GM19397 (cell line): ENCODE data around the gene CDH15.
"Not testable (repeated sequence)": the region's sequence is repeated elsewhere in the genome, so short reads cannot be mapped to it uniquely, and the experiment has no call there.

Source experiments
- ATAC-seq: cut with Tn5 transposase; IDR thresholded peaks from one replicate; pipeline ENCODE4 v1.9.1; 2021; ENCODE audit warnings: mild to moderate bottlenecking, moderate library complexity; ENCODE audit not compliant: unreplicated experiment

The CDH15 gene

DNA sequence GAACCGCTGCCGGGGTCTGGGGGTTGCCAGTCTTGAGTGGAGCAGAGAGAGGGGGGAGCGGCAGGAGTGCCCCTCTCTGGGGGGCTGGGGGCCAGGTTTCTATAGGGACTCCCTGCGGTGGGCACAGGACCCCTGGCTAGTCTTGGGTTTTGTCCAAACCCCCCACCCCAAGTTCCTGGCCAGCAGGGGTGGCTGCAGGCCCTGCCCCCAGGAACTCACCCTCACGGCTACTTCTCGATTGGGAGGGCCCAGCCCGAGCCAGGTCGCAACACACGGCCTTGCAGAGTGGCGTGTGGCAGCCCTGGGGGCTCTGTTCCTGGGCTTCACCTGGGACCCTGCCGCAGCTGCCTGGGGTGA lies 601 bp downstream of the CDH15 start:
- ATAC-seq = no peak

DNA sequence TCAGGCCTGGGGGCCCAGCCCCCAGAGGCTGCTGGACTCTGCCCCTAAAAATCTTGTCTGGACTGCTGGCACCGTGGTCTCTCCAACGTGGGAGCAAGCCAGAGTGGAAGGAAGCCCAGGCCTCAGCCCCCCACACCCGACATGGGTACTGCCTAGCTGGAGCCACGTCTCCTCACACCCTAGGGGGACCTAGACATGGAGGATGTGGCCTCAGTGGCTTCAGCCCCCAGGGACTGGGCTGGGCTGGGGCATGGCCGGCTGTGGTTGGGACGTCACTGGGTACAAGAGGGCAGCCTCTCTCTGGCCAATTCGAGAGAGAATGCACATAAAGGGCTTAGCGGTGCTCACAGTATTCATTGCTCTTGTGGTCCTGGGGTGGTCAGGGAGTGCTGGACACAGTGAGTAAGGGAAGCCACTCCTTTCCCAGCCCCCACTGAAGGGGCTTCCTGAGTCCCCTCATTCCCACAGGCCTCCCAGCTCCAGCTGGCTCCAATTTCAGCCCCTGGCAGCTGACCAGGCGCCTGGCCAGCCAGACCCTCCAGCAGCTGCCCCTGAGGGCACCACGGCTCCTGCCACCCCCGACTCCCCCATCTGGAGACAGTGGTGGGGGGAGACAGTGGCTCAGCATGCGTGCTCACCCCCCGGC lies 1.1 kb downstream of the CDH15 start:
- no peak for ATAC-seq

DNA sequence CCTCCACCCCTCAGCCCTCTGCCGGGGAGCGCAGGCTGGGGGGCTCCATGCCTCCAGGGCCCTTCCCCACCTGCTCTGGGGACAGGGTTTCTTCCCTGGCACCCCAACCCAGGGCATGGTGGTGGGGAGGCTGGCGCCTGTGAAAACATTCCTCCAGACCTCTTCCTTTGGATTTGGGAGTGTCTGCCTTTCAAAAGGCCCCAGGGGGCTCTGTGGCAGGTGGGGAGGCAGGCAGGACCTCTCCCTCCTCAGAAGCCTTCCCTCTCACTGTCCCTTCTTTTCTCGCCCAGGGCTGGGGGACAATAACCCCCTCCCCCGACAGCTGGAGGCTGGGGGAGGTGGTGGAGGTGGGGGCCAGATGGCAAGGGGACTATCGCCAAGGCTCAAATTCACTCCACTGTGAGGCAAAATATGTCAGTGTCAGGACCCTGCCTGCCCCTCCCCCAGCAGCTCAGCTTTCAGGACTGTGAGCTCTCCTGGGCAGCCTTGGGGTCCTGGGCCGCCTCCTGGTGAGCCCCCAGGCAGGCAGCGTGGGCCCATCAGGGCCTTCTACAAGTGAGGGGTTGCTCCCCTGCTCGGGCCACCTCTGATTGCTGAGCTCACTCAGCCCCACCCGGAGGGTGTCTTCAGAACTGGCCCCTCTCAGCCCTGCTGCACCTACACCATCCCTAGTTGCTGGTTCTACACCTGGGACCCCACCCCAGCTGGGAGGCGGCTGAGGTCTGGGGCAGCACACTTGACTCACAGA lies 1.8 kb downstream of the CDH15 start:
- no peak for ATAC-seq

DNA sequence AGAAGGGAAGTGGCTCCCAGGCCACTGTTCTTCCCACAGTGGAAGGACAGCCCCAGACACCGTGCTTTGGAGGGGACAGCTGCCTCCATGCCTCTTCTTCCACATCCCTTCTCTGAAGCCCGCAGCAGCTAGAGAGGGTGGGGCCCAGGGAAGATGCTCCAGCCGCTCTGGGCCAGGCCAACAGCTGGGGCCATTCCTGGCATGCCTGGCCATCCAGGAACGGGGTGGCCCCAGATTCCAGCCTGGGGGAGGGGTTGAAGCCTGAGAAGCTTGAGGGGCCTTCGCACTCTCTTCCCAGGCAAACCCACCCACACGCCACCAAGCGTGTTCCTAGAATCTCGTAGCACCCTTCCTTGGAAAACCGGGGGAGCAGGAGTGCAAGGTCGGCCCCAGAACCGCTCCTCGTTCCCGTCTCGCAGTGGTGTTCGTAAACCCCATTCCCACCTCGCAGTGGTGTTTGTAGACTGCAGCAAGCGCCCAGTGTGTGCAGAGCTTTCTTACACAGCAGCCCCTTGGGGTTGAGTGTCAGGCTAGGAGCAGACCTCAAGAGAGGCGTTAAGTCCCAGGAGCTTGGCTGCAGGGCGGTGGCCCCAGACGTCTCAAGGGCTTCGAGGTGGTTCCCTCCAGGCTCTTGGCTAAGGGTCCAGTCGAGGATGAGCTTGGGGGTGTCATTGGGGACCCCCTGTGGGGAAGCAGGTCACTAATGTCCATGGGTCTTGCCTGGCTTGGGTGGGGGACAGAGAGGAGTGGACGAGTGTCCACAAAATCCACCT lies 2.7 kb downstream of the CDH15 start:
- ATAC-seq = no peak

DNA sequence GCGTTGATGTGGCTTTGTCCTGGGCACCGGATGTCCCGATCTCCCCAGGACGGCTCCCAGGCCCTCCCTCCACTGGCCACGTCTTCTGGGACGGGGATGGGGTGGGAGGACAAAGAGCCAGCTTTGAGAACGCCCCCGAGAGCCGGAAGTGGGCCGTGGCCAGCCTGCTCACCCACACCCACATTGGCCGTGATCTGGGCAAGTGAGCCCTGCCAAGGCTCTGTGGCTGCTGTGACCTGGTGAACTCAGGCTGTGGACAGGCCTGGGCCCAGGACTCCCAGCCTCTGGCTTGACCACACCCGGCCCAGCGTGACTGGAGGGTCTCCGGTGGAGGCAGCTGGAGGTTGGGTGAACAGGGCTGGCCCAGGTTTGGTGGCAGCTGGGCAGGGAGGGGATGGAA lies 3.3 kb downstream of the CDH15 start:
- no peak for ATAC-seq

DNA sequence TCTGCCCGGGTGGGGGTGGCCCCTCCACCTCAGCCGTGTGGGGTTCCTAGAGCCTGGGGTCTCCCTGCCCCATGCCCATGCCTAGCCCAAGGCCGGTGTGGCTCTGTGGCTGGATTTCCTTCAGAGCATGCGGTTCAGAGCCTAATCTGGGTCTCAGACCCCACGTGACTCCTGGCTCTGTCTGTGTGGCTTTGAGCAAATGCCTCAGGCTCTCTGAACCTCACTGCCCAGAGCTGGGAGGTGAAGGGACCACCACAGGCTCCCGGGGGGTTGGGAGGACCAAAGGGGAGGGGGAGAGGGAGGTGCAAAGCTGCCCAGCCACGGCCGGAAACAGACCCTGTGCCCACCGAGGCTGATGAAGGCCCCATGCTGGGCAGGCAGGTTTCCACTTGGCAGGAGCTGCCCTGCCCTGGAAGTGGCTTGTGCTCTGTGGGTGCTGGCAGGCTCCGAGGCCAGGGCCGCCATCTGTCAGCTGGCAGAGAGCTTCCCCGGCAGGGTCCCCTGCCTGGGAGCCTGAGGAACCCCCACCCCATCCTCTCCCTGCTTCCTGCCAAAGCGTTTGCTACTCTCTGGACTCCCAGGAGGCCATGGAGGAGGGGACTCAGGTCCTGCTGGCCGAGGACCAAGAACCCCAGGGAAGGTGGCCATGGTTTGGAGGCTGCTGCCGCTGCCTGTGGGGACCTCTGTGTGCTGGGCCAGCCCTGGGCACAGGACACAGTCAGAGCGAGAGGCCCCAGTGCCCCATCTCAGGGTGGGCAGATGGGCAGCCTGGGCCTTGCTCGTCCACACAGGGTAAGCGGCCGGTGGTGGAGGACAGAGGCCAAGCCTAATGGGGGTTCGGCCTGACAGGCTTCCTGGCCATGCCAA lies 4.0 kb downstream of the CDH15 start:
- ATAC-seq = no peak

DNA sequence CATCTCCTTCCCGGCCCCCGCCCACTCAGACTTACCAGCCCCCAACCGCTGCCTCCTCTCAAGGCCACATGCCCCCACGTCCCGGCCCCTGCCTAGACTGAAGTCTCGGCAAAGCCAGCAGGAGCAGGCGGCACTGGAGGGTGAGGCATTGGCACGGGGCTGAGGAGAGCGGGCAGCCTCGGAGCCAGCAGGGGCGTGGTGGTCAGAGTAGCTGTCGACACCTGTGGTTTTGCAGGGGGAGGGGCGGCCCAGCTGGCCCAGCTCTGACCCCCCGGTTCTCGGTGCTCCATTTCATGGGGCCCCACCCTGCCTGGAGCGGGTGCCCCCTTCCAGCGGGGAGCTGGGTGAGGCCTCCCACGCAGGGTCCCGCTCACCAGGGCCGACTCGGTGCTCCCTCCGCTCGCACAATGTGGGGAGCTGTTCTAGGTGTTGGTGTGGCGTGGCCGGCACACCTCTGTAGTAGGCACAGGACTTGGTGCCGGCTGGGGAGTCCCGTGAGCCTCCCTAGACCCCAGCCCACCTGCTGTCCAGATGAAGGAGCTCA lies 4.7 kb downstream of the CDH15 start:
- ATAC-seq = no peak

DNA sequence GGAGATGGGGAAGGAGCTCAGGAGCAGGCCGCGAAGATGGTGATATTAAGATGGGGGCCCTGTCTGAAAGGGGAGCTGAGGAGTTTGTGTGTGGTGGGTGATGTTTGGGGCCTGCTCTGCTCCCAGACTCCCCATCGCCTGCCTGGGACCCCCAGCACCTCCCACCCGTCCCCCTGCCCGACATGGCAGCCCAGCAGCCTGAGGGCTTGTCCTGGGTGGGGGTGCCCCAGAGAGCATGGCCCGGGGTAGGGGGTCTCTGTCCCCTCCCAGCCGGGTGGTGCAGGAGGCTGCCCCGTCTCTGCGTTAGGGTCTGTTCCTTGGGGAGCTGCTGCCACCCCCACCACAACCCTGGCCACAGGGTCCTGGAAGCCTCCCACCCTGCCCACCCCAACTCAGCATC lies 5.2 kb downstream of the CDH15 start:
- ATAC-seq = no peak

DNA sequence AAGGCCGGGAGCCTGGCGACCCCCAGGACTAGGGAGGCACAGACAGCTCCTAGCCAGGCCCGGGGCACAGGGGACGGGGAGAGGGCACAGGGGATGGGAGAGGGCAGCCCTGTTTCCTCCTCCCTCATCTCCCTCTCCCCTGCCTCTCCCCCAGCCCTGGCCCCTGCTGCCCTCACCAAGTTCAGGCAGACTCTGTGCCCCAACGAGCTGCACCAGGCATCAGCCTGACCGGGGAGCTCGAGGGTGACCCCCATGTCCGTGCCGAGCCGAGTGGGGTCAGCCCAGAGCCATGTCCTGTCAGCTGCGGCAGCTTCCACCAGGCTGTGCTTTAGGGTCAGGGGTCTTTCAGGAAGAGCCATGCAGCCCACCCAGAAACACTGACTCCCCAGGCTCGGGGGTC lies 6.0 kb downstream of the CDH15 start:
- no peak for ATAC-seq

DNA sequence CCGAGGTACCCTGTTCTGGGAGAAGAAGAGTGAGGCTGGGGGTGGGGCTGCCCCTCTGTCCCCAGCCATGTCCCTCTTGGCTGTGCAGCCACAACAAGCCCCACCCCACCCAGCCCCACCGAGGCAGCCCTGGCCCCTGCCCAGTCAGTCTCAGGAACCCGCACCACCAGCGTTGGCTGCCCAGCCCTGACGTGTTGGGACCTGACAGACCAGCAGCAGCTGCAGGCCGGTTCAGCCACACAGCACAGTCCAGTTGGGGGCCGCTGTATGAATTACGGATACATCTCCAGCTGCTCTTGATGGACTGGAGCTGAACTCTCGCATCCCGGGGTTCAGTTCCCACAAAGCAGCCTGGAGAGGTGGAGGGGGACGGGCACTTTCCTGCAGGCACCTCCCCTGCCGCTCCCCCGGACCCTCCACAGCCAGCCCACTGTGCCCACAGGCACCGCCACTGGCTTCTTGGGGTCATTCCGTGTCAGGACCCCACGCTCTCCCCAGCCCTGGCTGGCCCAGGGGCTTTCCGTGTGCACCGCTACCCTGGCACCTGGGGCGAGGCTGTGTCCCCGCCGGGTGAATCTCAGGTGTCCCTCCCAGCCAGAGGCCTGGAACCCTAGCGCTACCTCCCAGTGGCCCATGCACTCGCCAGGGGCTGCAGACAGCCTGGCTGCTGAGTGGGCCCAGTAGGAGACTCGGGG lies 7.1 kb downstream of the CDH15 start:
- ATAC-seq = no peak

DNA sequence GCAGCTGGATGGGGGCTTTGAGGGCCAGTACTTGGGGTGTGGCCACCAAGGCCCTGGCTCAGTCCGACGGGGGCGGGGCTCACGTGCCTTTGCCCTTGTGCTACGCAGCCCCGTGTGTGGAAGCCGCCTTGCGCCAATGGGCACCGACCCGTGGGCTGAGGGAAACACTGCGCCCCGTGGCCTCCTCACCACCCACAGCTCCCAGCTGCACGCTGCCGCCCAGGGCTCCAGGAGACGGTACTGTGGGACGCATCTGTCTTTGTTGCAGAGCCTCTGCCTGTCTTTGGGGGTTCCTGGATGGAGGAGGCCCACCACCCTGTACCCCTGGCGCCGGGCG lies 7.6 kb downstream of the CDH15 start:
- ATAC-seq = no peak

DNA sequence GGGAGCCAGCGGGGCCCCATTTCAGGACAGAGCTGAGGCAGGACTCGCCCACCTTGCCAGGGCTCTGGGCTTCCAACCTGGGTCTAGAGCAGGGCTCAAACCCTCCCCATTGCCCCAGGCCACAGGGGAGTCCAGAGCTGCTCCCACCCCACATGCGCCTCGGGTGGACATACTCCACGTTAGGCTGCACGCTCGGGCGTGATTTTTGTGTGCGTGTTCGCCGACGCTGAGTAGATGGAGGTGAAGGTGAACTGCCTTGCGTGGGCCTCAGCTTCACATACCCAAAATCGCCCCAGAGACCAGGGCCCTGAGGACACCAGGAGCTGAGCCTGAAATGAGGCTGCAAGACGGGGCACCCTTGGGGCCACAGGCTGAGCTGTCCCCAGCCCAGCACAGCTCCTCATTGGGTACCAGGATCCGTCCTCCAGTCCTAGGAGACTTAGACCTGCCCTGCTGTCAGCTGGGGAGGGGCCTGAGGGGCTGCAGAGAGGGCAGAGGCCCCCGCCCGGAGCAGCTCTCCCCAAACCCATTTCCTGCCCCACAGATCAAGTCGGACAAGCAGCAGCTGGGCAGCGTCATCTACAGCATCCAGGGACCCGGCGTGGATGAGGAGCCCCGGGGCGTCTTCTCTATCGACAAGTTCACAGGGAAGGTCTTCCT lies 8.2 kb downstream of the CDH15 start:
- no peak for ATAC-seq

DNA sequence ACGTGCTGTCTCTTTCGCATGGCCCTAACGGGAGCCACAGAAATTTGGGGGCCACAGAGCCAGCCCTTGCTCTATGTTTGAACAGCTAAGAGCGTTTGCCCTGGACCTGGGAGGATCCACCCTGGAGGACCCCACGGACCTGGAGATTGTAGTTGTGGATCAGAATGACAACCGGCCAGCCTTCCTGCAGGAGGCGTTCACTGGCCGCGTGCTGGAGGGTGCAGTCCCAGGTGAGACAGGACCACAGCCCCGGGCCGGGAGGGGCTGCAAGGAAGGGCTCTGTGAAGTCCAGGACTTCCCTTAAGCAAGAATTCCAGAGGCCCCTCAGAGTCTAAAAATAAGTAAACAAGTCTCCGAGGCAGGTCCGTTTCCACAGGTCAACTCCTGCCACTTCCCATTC lies 11.9 kb downstream of the CDH15 start:
- no peak for ATAC-seq

DNA sequence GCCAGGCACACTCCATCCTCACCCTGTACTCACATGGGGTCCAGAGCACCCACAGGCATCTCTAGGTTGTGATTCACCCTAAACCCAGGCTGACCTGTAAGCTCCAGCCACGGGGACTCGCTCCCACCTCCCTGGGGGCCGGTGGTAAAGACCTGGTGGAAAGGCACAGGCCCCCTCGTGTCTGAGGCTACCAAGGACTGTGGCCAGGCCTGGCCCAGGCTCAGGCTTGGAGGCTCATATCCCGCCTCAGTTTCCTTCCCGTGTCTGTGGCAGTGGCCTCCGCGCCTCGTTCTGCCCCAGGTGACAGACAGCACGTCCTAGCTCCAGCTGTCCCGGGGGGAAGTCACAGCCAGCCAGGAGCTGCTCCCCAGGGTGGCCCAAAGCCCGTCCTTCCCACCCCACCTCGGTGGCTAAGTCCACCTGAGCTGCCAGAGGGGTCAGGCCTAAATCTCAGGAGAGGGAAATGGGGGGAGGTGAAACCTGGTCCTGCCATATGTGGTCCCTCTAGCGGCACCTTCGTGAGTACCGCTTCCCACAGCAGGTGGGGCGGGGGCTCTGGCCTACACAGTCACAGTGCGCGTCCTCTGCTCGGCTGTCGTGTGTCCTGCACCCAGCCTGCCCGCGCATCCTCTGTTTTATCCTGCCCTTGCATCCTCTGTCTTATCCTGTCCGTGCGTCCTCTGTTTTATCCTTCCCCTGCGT lies 12.6 kb downstream of the CDH15 start:
- no peak for ATAC-seq

DNA sequence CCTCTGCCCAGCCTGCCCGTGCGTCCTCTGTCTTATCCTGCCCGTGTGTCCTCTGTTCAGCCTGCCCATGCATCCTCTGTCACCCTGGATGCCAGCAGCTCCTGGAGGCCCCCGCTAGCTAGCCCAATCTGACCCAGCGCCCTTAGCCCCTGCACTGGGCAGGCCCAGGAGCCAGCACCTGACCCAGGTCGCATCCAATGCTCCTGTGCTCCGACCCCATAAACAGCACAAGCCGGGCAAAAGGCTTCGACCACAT lies 13.1 kb downstream of the CDH15 start:
- ATAC-seq = no peak

DNA sequence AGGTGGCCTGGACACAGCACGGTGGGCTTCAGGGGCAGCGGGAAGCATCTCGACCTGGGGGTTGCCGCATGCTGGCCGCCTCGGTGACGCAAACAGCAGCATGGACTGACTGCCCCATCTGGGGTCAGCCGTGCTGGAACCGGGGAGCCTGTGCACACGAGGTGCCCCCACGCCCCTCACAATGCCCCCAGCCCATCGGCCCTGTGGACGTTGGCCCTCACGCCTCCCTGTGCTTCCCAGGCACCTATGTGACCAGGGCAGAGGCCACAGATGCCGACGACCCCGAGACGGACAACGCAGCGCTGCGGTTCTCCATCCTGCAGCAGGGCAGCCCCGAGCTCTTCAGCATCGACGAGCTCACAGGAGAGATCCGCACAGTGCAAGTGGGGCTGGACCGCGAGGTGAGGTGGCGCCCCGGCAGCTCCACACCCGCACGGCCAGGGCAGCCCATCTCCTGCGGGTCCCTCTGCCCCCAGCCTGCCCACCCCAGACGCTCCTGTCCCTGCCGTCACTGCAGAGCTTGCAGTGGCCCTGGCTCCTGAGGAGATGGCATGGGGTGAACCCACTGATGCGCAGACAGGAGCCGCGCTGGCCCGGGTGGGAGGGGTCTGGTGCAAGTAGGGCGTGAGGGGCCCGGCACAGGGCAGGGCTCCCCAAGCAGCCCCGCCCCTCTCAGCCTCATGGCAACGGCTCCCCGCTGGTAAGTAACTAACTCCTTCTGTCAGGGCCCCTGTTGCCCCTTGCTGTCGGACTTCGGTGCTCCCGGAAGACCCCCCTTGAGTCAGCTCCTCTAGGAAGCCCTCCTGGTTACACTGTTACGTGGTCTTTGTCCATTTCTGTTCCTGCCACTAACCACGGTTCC lies 13.6 kb downstream of the CDH15 start:
- ATAC-seq = no peak

DNA sequence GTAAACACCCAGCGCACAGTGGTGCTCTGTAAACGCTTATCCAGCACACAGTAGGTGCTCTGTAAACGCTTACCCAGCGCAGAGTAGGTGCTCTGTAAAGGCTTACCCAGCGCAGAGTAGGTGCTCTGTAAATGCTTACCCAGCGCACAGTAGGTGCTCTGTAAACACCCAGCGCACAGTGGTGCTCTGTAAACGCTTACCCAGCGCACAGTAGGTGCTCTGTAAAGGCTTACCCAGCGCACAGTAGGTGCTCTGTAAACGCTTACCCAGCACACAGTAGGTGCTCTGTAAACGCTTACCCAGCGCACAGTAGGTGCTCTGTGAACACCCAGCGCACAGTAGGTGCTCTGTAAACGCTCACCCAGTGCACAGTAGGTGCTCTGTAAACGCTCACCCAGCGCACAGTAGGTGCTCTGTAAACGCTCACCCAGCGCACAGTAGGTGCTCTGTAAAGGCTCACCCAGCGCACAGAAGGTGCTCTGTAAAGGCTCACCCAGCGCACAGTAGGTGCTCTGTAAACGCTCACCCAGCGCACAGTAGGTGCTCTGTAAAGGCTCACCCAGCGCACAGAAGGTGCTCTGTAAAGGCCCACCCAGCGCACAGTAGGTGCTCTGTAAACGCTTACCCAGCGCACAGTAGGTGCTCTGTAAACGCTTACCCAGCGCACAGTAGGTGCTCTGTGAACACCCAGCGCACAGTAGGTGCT lies 14.5 kb downstream of the CDH15 start:
- not testable (repeated sequence) for ATAC-seq

DNA sequence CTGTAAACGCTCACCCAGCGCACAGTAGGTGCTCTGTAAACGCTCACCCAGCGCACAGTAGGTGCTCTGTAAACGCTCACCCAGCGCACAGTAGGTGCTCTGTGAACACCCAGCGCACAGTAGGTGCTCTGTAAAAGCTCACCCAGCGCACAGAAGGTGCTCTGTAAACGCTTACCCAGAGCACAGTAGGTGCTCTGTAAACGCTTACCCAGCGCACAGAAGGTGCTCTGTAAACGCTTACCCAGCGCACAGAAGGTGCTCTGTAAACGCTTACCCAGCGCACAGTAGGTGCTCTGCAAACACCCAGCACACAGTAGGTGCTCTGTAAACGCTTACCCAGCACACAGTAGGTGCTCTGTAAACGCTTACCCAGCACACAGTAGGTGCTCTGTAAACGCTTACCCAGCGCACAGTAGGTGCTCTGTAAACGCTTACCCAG lies 15.1 kb downstream of the CDH15 start:
- ATAC-seq = not testable (repeated sequence)
